Right cardiac atrium (tissue), 5 donors: Measurements from ENCODE around the gene SLC6A8. TPM values are rescaled to one million over a fixed set of nuclear protein-coding genes. Genes with fewer than 3 reads are reported as not detected.
"Not testable (repeated sequence)": the region's sequence is repeated elsewhere in the genome, so short reads cannot be mapped to it uniquely, and the experiment has no call there.

Experiments used
- ATAC-seq, 2 donors: fragments of 200-7000 bp; cut with Tn5 transposase; one replicate each; pipeline versions ENCODE4 v1.8.0 to v1.9.1; 2020; ENCODE audit warnings: moderate library complexity in 2 of 2, mild to moderate bottlenecking in 1 of 2
- DNase-seq, 3 donors: peaks; one replicate each; pipeline ENCODE4 v3.0.0-alpha.2; 2020
- H3K27ac ChIP-seq: one replicate; pipeline ENCODE4 v1.5.1; 2013; ENCODE audit warnings: mild to moderate bottlenecking, low read length, control low read depth, moderate library complexity
- H3K27me3 ChIP-seq: one replicate; pipeline ENCODE4 v1.6.1; 2013; ENCODE audit not compliant: control insufficient read depth, insufficient read depth
- H3K4me1 ChIP-seq: one replicate; pipeline ENCODE4 v1.6.1; 2013; ENCODE audit warnings: low read length; ENCODE audit not compliant: control insufficient read depth, insufficient read depth
- H3K4me3 ChIP-seq: one replicate; pipeline ENCODE4 v1.5.1; 2013; ENCODE audit warnings: low read length, control low read depth
- H3K9me3 ChIP-seq: one replicate; pipeline ENCODE4 v1.6.1; 2013; ENCODE audit warnings: low read length; ENCODE audit not compliant: control insufficient read depth
- WGBS: extraction: QIAGEN DNeasy Blood & Tissue Kit; methylation state at CpG from one replicate; pipeline ENCODE4 v1.1.7; 2013; 5-methylcytosine and 5-hydroxymethylcytosine counted together
- intact Hi-C, 4 donors: fragments of 100-400 bp; cut with DNase I; formaldehyde crosslinking; loops; one replicate each; pipeline versions ENCODE4 v1.11.0 to v1.14.0; 2022 to 2023
- polyA plus RNA-seq: library from polyadenylated mRNA; stranded (reverse); fragments of 200-250 nt; gene quantifications from one replicate; pipeline ENCODE4 v1.2.3, GENCODE V29; 2013
- total RNA-seq, 4 donors: library from RNA; stranded (reverse); fragmentation: NEBNext Ultra II Directional; extraction: Animal tissue kit (Norgen Biotek cat#: 25700); gene quantifications; one replicate each; pipeline ENCODE4 v1.2.1, GENCODE V29; 2021
- donor health status: healthy with polysubstance abuse.
- donor health status: DM: no; HTN: yes; CAD: no.
- donor health status: DM: no; HTN: no; CAD: no.
- donor health status: DM: no; HTN: yes; CAD: no; lungs with severe emphysema.
- donor health status: DM: yes; HTN: yes; CAD: no.

Gene SLC6A8
- total and polyA plus RNA-seq, 5 donors, result 107 to 191 (median 140) TPM

DNA sequence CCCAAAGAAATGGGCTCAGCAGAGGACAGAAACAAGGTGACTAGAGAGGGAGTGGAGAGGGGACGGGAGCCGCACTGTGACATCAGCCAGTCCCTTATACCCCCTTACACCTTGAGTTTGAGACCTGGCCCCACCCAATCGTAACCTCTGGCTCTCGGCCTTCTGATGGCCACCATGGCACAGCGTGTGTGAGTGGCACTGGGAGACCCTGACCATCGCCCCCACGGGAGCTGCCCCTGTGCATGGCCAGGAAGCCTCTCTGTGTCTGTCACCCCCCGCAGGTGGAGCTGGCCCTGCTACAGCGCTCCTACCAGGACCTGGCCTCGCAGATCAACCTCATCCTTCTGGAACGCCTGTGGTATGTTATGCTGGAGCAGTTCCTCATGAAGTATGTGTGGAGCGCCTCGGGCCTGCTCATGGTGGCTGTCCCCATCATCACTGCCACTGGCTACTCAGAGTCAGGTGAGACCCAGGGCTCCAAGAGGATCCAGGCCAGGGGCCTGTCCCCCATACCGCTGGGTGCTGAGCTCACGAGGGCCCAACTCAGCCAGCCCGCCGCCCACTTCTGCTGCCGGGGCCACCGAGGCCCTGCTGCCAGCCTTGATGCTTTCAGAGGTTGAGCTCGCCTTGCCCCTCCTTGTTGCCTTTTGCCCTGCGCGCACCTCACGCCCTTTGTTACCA lies 41.4 kb downstream of the SLC6A8 start:
- peak in 1 of 3 donors; percentile 55 for DNase-seq
- 98% methylated on average over 23 of the region's 23 CpGs for WGBS
- no peak for ATAC-seq
- Histone ChIP-seq H3K4me3 (no peak overlapping the region), H3K27me3 (no peaks in the 10 kb centered on the region), H3K9me3 (no peaks in the 10 kb centered on the region), H3K27ac (no peak overlapping the region), H3K4me1 (peaks cover 11% of the 10 kb centered on the region)
- intact Hi-C loops, result no loop called here

DNA sequence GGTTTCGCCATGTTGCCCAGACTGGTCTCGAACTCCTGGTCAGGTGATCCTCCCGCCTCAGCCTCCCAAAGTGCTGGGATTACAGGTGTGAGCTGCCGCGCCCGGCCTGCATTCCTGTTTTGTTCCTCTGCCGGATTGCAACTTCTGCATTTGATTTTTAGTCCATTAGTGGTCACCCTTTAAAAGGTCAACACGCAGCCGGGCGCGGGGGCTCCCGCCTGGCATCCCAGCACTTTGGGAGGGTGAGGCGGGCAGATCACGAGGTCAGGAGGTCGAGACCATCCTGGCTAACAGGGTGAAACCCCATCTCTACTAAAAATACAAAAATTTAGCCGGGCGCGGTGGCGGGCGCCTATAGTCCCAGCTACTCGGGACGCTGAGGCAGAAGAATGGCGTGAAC lies 42.4 kb downstream of the SLC6A8 start:
- H3K27ac ChIP-seq, H3K9me3 ChIP-seq, H3K27me3 ChIP-seq, intact Hi-C loops, ATAC-seq, H3K4me3 ChIP-seq: not testable (repeated sequence)
- WGBS, result 96% methylated on average over 23 of the region's 23 CpGs
- peak in 1 of 3 donors; percentile 54 for DNase-seq
- peaks cover 11% of the 10 kb centered on the region for H3K4me1 ChIP-seq

DNA sequence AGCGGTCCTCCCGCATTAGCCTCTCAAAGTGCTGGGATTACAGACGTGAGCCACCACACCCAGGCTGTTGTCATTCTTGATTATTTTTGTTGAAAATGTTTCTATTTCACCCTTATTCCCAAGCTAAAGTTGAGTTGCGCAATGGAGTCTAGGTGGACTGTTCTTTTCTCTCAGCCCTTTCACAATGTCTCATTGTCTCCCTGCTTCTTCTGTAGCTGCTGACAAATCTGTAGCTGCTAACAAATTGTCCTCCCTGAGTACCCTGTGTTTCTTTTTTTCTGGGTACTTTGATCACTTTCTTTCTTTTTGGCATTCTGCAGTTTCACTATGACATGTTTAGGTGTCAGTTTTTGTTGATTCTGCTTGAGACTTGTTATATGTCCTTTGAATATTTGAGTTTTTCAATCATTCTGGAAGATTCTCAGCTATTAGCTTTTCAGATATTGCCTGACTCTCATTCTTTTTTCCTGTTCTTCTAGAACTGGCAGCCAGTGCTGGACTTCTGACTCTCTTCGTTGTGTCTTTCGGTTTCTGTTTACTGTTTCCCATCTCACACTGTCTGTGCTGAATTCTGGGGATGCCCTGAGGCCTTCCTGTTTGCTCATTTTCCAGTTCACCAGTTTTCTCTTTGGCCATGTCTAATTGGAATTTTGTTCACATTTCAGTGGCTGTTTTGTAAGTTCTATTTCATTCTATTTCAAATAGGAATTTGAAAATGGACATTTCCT lies 43.6 kb downstream of the SLC6A8 start:
- no peak for ATAC-seq
- peaks cover 7% of the 10 kb centered on the region for H3K4me1 ChIP-seq
- no peak overlapping the region for H3K4me3 ChIP-seq
- 88% methylated on average over 6 of the region's 6 CpGs for WGBS
- no peaks in the 10 kb centered on the region for H3K27me3 ChIP-seq
- intact Hi-C loops, result no loop called here
- no peak overlapping the region for H3K27ac ChIP-seq
- no peaks in the 10 kb centered on the region for H3K9me3 ChIP-seq
- DNase-seq, result no peak

DNA sequence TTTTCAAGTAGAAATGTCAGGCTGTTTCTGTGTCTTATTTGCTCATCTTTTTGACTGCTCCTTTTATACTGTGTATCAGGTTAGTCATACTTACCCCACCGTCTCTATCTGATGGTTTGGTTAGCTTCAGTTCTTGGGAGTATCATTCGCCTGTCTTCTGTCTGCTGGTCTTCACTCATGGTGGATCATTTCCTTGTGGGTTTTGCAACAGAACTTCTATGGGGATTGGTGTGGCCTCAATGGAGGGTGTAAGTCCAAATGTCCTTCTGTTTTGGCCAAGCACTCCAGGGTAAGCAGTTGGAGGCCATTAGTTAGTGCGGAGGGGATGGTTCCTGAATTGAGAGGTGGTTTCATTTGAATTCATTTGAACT lies 44.1 kb downstream of the SLC6A8 start:
- Histone ChIP-seq H3K27ac (no peak overlapping the region), H3K9me3 (no peaks in the 10 kb centered on the region), H3K4me3 (no peak overlapping the region), H3K4me1 (peaks cover 7% of the 10 kb centered on the region), H3K27me3 (no peaks in the 10 kb centered on the region)
- DNase-seq (no peak), ATAC-seq (no peak)
- 96% methylated on average over 3 of the region's 3 CpGs for WGBS
- intact Hi-C loops, result no loop called here

DNA sequence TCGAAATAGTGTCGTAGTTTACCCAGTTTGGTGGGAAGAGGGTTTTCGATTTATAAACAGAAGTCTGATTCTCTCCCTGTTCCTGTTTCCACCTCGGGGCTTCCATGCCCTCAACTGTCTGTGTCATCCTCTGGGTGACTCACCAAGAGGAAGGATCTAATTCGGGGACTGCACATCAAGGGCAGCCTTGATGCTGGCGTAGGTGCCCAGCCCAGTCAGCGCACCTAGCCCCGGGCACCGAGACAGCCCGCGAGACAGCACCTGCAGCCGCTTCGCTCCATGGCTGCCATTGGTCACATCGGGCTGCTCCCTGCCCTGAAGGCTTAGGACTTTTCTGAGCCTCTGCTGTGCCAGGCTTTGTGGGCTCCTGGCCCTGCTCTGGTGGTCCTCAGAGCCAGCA lies 44.7 kb downstream of the SLC6A8 start:
- no peak for ATAC-seq
- H3K27ac ChIP-seq, result no peak overlapping the region

DNA sequence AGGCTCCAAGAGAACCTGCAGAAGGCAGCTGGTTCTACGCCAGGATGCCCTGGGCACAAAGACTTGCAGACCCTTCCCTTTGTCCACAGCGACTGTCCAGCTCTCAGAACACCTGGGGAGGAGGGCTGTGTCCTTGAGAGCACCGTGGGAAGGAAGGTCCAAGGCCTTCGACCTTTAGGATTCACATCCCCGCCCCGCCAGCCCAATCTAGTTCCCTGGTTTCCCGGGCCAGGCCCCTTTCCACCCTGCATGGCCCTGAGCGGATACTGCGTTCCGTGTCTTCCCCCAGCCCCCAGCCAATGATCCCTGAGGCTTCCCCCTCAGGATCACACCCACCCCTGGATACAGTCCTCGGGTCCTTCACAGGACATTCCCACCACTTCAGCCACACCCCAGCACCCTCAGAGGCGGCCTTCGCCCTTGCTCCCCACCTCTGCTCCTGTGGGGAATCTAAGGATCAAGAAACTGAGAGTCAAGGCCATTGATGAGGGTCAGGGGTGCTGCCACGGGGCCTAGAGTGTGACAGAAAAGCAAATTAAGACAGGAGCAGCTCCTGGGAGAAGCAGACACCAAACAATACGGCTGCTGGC lies 46.0 kb downstream of the SLC6A8 start:
- intact Hi-C loops, result no loop called here
- DNase-seq (peak in 1 of 3 donors; percentile 33), ATAC-seq (no peak)
- Histone ChIP-seq H3K4me1 (no peaks in the 10 kb centered on the region), H3K9me3 (no peaks in the 10 kb centered on the region), H3K27me3 (no peaks in the 10 kb centered on the region), H3K27ac (no peak overlapping the region), H3K4me3 (no peak overlapping the region)
- 87% methylated on average over 15 of the region's 15 CpGs for WGBS

More for the DNA sequence above, 44.7 kb downstream of the SLC6A8 start:
- peak in 1 of 3 donors; percentile 51 for DNase-seq
- 94% methylated on average over 14 of the region's 14 CpGs for WGBS
- H3K4me1 ChIP-seq, result peaks cover 6% of the 10 kb centered on the region
- no peaks in the 10 kb centered on the region for H3K9me3 ChIP-seq
- intact Hi-C loops, result no loop called here
- no peaks in the 10 kb centered on the region for H3K27me3 ChIP-seq
- no peak overlapping the region for H3K4me3 ChIP-seq

DNA sequence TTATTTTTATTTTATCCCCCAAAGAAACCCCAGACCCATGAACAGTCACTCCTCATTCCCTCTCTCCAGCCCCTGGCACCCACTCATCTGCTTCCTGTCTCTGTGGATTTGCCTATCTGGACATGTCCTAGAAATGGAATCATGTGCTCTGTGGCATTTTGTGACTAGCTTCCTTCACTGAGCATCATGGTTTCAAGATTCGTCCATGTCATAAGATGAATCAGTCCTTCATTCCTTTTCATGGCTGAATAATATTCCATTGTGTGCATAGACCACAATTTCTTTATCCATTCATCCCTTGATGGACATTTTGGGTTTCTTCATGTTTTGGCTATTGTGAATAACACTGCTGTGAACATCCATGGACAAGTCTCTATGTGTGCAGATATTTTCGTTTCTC lies 47.1 kb downstream of the SLC6A8 start:
- H3K4me3 ChIP-seq, result no peak overlapping the region
- no peaks in the 10 kb centered on the region for H3K4me1 ChIP-seq
- no peaks in the 10 kb centered on the region for H3K27me3 ChIP-seq
- 94% methylated on average over 2 of the region's 2 CpGs for WGBS
- no peak overlapping the region for H3K27ac ChIP-seq
- intact Hi-C loops, result no loop called here
- no peak for DNase-seq
- ATAC-seq, result no peak
- H3K9me3 ChIP-seq, result no peaks in the 10 kb centered on the region

DNA sequence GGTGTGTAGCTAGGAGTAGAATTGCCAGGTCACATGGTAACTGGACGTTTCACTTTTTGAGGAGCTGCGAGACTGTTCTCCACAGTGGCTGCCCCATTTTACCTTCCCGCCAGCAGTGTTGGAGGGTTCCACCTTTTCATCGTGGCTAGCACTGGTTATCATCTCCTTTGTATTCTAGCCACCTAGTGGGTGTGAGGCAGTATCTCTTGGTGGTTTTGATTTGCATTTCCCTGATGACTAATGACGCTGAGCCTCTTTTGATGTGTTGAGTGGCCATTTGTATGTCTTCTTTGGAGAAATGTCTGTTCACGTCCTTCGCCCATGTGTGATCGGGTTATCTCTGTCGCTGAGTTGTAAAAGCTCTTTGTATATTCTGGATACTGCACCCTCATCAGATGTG lies 47.5 kb downstream of the SLC6A8 start:
- no peaks in the 10 kb centered on the region for H3K27me3 ChIP-seq
- H3K27ac ChIP-seq, result no peak overlapping the region
- no peaks in the 10 kb centered on the region for H3K9me3 ChIP-seq
- H3K4me1 ChIP-seq, result no peaks in the 10 kb centered on the region
- WGBS, result 82% methylated on average over 9 of the region's 9 CpGs
- no peak overlapping the region for H3K4me3 ChIP-seq
- intact Hi-C loops, result no loop called here
- DNase-seq (no peak), ATAC-seq (no peak)

DNA sequence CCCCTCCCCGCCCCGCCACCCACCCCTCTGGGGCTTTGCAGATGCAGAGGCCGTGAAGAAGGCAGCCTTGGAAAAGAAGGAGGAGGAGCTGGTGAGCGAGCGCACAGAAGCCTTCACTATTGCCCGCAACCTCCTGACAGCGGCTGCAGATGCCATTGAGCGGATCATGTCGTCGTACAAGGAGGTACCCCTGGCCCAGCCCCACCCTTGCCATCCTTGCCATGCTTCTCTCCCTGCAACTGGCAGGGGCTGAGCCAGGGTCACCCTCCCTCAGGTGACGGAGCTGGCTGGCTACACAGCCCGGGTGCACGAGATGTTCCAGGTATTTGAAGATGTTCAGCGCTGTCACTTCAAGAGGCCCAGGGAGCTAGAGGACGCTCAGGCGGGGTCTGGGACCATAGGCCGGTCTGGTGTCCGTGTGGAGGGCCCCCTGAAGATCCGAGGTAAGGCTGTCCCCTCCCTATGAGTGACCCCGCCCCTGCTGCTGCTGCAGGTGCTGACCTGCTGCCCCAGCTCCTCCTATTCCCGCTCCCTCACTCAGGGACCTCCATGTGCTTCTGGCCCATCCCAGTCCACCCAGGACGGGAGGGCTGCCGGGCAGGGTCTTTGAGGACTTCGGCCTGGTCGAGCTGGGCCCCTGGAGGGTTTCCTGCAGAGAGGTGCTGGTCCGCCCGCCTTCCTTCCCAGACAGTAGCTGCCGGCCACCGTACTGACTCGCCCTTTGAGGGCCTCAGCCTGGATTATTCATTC lies 48.5 kb downstream of the SLC6A8 start:
- intact Hi-C loops, result no loop called here
- no peaks in the 10 kb centered on the region for H3K27me3 ChIP-seq
- no peak for ATAC-seq
- no peak overlapping the region for H3K4me3 ChIP-seq
- WGBS, result 91% methylated on average over 30 of the region's 30 CpGs
- no peak overlapping the region for H3K27ac ChIP-seq
- peak in 1 of 3 donors; percentile 53 for DNase-seq
- no peaks in the 10 kb centered on the region for H3K9me3 ChIP-seq
- H3K4me1 ChIP-seq, result no peaks in the 10 kb centered on the region

DNA sequence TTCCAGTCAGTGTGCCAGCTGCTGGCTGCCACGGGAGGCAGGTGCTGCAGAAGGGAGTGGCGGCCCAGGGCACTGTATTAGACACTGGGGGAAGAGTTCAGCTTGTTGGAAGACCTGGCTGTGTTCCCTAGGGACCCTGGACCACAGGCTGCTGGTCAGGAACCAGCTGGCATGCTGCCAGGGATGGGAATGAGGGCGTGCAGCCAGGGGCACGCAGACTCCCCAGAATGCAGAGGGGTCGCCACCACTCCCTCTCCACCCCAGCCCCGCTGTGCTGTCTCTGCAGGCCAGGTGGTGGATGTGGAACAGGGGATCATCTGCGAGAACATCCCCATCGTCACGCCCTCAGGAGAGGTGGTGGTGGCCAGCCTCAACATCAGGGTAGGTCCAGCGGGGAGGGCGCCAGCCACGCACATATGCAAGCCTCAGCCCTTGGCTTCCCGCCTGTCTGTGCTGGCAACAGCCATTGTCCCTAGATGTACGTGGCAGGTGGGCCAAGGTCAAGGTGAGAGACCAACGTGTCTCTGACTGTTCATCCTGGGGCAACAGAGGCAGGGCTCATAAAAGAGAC lies 49.2 kb downstream of the SLC6A8 start:
- intact Hi-C loops, result no loop called here
- Histone ChIP-seq H3K9me3 (no peaks in the 10 kb centered on the region), H3K4me1 (no peaks in the 10 kb centered on the region), H3K27me3 (no peaks in the 10 kb centered on the region), H3K4me3 (no peak overlapping the region), H3K27ac (no peak overlapping the region)
- peak in 1 of 3 donors; percentile 51 for DNase-seq
- no peak for ATAC-seq
- WGBS, result 86% methylated on average over 15 of the region's 15 CpGs
